Daoy (cell line): ENCODE results near the gene CHORDC1. TPM values are rescaled to one million over a fixed set of nuclear protein-coding genes. Genes with fewer than 3 reads are reported as not detected.
"Not testable (repeated sequence)": the region's sequence is repeated elsewhere in the genome, so short reads cannot be mapped to it uniquely, and the experiment has no call there.

ENCODE experiments used
- DNase-seq: peaks from one replicate; pipeline ENCODE4 v3.0.0-alpha.2; 2015; ENCODE audit warnings: low read depth
- total RNA-seq: library from RNA; depleted of rRNA; stranded (reverse); fragments of >200 nt; shearing (Covaris generic); gene quantifications from 2 replicates; pipeline ENCODE4 v1.2.3, GENCODE V29; 2014; rRNA removed

The CHORDC1 gene
- total RNA-seq: 60.7 and 71.3 TPM in 2 replicates

DNA sequence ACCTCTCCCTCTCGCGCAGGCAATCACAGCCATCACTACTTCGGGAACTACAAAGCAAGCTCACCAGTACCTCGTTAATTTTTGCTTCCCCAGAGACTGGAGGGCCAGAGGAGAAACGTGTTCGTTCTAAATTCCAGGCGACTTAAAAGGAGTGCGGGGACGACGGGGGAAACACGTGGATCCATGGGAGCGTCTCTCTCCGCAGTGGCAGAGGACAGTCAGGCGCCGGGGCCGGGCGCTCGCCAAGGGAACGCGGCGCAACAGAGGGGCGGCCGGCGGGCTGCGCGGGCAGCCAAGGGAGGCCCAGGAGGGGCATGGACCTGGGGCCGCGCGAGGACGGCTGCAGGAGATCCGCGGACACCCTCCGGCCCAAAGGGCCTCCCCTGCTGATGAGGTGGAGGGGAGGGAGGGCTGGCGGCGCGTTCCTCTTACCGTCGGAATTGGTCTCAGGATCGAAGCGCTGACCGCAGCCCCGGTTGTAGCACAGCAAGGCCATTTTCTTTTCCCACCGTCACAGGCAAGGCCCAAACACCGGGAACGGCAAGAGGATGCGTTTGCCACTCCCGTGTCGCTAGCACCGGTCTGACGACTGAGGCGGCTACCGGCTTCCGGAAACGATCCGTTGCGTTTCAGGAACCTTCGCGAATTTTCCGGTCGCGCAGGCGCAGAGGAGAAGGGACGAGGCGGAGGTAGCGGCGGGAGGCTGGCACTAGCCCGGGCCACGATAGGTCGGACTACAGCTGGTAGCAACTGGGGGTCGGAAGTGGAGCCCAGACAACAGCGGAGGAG lies at the start of gene CHORDC1:
Gene CHORDC1, minus strand, starts transcription at position 591 of the 789 bp plus-strand sequence. Its CDS starts 95 bp downstream, at position 496.
- DNase-seq: peak; percentile 90

DNA sequence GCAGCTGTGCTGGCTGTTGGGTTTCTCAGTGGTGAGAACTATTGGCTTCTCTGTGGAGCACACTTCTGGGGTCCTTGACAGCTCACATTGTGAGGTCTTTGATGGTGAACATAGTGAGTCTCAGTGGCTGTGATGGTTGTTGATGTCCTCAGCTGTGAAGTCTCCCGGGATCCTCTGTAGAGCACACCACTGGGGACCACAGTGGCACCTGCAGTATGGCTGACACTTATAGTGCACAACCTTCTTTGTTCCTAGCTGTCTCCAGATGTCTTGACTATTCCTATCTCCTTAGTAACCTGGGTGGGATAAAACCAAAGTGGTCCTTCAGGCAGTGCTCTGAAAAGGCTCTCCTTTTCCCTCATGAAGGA lies 34.3 kb upstream of the CHORDC1 start:
- no peak for DNase-seq

DNA sequence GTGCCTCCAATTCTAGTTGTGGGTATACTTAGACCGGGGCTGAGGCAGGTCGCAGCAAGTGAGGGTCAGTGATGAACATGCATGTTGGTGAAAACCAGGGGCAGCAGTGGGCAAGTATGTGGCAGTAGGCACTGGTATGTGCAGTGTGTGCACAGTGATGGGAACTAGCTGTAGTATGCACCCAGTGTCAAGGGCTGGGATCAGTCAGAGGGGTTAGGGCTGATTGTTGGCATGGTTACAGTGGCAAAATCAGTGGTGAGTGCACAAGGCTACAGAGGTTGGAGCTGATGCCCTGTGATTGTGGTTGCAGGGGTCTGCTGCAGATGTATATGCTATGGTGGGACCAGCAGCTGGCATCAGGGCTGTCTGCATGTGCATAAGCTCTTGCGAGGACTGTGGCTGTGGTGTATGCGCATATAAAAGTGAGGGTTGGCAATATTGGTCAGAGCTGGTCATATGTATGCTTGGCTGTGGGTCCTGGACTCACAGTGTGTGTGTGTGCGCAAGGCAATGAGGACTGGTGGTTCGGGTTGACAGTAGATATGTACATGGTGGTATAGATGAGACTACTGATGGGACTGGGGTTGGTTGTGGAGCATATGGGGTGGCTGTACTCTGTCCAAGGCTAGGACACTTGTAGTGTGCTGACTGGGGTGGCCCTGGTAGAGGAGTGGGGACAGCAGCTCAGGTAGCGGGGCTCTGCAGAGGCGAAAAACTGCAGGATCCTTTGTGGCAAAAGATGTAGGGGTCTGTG lies 33.7 kb upstream of the CHORDC1 start:
- no peak for DNase-seq

DNA sequence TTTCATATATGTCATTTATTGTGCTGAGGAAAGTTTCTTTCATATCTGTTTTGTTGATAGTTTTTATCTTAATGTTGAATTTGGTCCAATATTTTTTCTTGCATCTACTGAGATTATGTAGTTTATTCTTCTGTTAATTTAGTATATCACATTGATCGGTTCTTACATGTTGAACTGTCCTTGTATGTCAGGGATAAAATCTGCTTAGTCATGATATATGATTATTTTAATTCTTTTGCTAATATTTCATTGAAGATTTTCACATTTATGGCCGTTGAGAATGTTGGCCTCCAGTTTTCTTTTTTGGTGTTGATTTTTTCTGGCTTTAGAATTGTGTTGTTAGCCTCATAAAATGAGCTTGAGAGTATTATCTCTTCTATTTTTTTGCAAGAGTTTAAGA lies 31.2 kb upstream of the CHORDC1 start:
- DNase-seq: no peak

DNA sequence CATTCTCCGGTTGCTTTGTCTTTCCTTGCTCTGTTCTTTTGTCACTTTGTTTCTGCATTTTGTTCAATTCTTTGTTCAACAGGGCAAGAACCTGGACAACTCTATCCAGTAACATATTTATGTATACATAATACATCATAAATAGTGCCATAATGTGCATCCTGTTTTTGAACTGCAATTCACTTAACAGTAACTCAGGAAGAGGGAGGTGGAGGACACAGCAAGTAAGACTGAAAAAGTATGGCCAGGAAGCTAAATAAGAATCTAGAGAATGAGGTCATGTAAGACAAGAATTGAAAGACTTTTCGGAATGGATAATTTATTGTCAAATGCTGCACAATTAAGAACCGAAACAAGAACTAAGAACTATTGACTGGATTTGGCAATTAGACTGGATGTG lies 29.2 kb upstream of the CHORDC1 start:
- DNase-seq: no peak

DNA sequence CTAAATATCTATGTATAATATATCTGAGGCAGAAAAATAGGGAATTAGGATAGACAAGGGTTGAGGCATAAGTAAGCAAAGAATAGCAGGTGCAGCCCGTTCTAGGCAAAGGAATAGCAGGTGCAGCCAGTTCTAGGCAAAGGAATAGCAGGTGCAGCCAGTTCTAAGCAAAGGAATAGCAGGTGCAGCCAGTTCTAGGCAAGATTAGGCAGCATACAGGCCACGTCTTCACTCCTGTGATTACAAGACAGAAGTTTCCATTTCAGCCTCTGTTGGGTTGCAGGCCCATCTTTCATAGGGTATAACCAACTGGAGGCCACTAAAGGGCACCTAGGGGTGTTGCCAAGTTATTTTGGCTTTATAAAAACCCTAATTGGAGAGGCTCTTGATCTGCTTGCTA lies 28.8 kb upstream of the CHORDC1 start:
- no peak for DNase-seq

DNA sequence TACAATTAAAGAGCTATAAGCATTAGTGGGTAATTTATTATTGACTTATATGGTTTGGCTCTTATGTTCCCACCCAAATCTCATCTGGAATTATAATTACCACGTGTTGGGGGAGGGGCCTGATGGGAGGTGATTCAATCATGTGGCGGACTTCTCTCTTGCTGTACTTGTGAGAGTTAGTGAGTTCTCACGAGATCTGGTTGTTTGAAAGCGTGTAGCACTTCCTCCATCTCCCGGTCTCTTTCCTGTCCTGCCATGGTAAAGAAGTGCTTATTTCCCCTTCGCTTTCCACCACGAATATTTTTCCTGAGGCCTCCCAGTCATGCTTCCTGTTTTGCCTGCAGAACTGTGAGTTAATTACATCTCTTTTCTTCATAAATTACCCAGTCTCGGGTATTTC lies 28.1 kb upstream of the CHORDC1 start:
- peak; percentile 9 for DNase-seq

DNA sequence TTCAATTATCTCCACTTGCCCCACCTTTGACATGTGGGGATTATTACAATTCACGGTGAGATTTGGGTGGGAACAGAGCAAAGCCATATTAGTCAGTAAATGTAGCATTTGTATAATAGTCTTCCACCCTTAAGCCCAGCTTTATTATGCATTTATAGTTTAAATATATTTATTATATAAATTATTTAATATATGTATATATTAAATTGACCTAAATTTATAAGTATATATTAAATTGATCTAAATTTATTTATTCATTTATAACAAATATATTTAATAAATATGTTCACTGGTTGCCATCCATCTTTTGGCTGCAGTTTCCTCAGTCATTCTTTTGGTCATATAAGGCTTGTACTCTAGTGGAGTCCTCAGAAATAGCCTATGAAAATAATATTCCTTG lies 23.6 kb upstream of the CHORDC1 start:
- no peak for DNase-seq

DNA sequence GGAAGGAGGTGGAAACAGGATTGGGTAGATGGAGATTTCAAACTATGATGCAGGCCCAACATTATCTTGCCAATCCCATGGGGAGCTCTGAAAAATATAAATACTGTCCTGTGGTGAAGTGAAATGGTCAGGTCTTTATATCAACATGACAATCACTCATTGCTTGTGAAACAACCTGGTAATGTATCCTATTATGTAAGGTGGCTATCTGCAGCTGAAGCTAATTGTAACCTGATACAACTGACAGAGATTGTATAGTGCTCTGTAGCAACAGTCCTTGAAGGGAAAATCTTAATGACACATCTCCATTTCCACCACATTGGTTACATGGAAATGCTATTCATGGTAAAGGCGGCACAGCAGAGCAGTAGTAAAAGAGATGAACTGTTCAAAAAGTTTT lies 20.7 kb upstream of the CHORDC1 start:
- no peak for DNase-seq

DNA sequence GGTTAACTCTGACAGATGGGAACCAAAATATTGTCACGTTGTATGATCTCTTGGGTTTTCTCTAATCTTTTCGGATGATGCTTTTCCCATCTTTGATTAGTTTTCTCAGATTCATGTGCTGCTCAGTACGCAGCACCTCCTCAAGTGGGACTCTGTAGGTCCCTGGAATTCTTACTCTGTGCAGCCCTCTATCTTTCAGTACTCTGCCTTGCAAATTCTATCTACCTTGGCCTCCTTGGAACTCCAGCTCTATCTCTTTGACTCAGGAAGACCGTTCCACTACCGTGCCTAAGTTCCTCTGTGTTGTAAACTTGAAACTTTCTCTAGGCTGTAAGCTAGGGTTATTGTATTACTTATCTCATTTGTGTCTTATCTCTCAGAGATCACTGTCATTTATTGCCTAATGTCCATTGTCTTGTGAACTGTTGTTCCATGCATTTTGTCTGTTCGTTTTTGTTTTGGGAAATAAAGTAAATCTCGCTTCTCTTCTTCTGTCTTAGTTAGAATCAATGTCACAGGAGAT lies 20.1 kb upstream of the CHORDC1 start:
- DNase-seq: no peak

DNA sequence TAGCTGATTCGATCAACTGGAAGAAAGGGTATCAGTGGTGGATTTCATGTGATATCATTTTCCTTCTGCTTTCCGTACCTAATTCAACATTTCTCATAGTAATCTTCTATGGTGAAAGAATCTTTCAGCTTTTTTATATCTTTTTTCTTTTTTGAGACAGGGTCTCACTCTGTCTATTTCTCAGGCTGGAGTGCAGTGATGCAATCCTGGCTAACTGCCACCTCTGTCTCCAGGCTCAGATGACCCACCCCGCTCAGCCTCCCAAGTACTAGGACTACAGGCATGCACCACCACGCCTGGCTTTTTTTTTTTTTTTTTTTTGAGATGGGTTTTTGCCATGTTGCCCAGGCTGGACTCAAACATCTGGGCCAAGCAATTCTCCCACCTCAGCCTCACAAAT lies 18.6 kb upstream of the CHORDC1 start:
- peak; percentile 25 for DNase-seq

DNA sequence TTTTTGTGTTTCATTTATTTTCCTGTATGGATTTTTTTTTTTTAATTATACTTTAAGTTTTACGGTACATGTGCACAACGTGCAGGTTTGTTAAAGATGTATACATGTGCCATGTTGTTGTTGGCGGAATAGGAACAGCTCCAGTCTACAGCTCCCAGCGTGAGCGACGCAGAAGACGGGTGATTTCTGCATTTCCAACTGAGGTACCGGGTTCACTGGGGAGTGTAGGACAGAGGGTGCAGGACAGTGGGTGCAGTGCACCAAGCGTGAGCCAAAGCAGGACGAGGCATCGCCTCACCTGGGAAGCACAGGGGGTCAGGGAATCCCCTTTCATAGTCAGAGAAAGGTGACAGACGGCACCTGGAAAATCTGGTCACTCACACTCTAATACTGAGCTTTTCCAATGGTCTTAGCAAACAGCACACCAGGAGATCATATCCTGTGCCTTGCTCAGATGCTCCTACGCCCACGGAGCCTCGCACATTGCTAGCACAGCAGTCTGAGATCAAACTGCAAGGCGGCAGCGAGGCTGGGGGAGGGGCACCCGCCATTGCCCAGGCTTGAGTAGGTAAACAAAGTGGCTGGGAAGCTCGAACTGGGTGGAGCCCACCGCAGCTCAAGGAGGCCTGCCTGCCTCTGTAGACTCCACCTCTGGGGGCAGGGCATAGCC lies 17.3 kb upstream of the CHORDC1 start:
- DNase-seq: not testable (repeated sequence)

DNA sequence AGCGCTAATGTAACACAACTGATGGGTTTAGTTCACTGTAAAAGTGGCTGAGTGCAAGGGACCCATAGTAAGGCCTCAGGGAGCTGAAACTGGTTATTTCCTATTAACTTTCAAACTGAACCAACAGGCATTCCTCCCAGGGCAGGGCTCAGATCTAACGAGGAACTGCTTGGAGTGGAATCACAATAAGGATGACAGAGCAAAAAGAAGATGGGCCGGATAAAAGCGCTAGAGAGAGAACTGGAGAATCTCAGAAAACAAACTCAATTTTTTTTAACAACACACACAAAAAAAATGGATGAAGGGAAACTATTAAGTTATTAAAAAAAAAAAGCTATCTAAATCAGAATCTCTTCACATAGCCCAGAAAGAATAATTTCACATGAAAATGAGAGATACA lies 14.2 kb upstream of the CHORDC1 start:
- DNase-seq: no peak

DNA sequence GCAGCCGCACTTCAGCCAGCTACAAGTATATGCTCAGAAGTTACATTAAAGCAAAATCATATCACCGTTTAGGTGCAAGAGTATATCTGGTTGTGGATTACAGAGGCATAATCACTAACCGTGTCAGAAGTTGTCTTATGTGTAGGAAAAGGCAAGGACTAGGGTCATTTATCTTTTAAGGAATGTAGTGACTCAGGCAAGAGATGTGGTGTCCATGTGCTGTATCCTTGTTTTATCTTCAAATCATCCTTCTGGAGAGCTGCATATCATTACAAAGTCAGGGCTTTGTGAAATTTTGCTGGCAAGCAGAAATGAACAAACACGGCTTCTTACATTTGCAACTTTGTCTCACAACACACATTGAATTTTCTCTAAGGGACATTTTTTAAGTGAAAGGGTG lies 12.7 kb upstream of the CHORDC1 start:
- no peak for DNase-seq

DNA sequence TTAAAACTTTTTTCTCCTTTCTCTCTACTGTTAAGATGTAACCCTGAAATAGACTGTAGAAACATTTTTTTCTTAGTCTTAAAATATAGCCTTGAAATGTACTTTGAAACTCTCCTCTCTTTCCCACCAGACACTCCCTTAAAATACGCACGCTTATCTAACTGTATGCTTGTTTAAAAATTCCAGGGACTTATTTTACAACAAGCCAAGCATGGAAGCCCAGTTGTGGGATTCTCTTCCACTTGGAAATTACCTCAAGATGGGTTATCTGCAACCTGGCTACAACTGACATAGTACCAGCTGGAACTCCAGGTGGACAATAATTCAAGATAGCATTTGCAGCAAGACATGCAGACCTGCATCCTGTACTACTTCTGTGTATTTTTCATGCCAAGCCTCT lies 12.1 kb upstream of the CHORDC1 start:
- DNase-seq: no peak

DNA sequence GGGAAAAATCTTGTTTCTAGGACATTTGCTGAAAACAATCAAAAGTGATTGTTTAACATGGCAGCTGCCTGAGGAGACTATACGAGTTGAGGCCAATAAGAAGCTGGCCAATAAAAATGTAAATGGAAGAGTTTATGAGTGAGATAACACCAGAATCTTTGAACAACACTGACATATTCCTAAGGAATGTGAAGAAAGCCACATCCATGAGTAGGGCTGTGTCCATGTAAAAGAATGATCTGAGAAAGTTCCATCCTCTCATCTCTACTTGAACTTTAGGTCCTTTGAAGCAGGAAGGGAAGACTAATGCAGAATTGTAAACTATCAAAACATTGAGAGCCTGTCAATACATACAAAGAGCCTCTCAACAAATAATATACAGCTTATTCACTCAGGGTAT lies 6.9 kb upstream of the CHORDC1 start:
- no peak for DNase-seq

DNA sequence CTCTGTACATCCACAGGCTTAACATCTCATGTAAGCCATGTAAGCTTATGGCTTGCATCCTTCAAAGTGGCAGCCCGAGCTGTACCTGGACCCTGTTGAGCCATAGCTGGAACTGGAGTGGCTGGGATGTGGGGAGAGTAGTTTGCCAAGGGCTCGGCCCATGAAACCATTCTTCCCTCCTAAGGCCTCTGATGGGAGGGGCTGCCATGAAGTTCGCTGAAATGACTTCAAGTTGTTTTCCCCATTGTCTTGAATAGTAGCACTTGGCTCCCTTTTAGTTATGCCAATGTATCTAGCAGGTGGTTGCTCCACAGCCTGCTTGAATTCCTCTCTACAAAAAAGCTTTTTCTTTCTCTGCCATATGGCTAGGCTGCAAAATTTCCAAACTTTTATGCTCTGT lies 5.2 kb upstream of the CHORDC1 start:
- no peak for DNase-seq

DNA sequence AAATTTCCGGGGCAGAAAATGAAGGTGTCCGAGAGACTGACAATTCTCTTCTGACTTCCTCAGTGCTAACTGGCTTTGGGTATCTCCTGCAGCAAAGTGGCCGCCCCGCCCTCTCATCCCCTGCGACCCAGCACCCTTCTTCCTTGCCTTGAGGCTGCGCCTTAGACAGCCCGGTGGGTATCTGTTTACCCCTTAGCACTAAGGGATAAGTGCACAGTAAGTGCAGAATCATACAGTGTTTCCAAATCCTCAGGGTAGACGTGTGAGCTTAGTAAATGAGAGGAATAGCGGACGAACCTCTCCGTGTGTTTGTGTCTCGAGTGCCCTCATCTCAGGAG lies 368 bp upstream of the CHORDC1 start:
- no peak for DNase-seq

DNA sequence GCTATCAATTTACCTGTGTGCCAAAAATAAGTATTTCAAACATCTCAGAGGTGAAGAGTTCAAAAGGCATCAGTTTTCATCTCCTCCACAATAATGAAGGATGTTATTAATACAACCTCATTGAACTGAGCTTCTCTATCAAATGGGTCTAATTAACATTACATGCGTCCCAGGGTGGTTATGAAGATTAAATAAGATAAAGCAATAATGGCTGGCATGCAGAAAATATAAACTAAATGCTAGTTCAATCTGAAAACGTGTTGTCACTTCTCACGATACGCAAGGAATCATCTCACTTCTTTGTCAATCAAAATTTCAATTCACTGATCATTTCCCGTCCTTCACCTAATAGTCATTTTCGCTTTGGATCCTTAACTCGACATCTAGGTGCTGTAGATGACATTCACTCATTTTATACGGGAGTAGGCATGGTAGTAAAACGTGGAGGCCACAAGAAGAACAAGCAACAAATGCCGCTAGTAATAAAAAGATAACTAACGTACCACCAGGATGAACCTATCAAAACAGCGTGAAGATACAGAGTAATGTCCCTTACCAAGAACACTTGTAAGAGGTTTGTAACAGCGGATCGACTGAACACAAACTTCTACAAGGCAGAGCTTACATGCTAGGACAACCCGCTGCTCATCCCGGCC lies 918 bp downstream of the CHORDC1 start:
- no peak for DNase-seq

DNA sequence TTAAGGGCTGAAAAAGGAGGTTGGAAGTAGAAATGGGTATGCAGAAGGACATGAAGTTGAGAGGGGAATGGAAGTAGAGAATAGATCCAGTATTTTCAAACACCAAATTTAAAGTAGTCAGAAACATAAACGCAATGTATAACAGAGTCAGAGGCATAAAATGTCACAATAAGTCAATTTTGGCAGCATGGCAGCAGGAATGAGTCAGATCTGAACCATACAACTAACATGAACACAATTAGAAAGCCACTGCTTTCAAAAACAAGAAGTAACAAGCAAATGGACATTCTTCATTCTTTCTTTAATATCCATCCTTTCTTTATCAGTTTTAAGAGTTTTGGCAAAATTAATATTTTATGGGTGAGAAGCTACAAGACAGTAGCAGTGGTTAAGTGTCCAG lies 2.5 kb downstream of the CHORDC1 start:
- DNase-seq: no peak

DNA sequence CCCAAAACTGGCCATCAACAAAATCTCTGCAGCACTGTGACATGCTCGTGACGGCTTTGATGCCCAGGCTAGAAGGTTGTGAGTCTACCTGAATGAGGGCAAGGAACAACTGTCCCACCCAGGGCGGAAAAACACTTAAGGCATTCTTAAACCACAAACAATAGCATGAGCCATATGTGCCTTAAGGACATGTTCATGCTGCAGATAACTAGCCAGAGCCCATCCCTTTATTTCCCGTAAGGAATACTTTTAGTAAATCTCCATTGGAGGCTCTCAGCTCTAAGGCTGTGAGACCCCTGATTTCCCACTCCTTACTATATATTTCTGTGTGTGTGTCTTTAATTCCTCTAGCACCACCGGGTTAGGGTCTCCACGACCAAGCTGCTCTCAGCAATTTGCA lies 3.4 kb downstream of the CHORDC1 start:
- DNase-seq: no peak

DNA sequence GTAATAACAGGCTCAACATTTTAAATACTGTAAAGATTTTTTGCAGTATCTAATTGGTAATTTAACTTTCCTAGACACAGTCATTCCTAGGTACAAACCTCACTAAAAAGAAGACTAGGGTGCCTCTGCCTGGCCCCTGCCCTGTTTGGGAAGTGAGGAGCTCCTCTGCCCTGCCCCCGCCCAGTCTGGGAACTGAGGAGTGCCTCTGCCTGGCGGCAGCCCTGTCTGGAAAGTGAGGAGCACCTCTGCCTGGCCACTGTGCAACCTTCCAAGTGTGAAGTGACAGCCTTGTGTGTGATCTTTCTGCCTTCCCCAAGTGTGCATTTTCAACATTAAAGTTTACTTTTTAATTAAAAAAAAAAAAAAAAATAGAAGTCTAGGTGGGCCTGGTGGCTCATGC lies 4.2 kb downstream of the CHORDC1 start:
- no peak for DNase-seq
